VCaP (cell line): ENCODE results near the gene FZD7.

ENCODE experiments used
- H3K27ac ChIP-seq: fragments of 450-650 bp; 2 replicates; pipeline ENCODE4 v1.5.1; 2017
- TF ChIP-seq, protein P1 (sequence below): fragments of 450-650 bp; conservative IDR thresholded peaks from 2 replicates; pipeline ENCODE4 v1.5.1; 2017; ENCODE audit warnings: mild to moderate bottlenecking, moderate library complexity

The FZD7 gene

GRCh38 chr2:202069170-202070067 is 35.8 kb downstream of the FZD7 start:
- no peak overlapping the region for H3K27ac ChIP-seq
- TF ChIP-seq, protein P1, sequence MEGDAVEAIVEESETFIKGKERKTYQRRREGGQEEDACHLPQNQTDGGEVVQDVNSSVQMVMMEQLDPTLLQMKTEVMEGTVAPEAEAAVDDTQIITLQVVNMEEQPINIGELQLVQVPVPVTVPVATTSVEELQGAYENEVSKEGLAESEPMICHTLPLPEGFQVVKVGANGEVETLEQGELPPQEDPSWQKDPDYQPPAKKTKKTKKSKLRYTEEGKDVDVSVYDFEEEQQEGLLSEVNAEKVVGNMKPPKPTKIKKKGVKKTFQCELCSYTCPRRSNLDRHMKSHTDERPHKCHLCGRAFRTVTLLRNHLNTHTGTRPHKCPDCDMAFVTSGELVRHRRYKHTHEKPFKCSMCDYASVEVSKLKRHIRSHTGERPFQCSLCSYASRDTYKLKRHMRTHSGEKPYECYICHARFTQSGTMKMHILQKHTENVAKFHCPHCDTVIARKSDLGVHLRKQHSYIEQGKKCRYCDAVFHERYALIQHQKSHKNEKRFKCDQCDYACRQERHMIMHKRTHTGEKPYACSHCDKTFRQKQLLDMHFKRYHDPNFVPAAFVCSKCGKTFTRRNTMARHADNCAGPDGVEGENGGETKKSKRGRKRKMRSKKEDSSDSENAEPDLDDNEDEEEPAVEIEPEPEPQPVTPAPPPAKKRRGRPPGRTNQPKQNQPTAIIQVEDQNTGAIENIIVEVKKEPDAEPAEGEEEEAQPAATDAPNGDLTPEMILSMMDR: no peak

- no peak overlapping the region for H3K27ac ChIP-seq
- TF ChIP-seq, protein P1: no peak
Measured at GRCh38 chr2:202071107-202071506, 37.5 kb downstream of the FZD7 start.

DNA sequence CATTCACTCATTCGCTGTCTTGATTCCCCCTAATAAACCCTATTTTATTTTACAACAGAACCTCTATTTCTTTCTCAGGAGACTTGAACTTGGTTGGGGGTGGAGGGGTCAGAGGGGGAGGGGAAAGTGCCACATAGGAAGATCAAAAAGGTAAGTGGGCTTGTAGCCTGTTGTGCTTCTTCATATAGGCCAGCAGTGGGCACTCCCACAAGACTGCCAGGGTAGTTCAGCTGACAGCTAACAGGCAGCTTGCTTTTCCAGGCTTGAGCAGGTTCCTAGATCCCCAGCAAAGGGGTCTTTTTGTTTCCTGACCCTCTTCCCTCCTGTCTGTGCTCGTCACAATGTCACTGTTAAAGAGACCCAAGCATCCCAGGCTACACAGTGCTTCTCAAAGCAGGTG is 38.6 kb downstream of the FZD7 start:
- TF ChIP-seq, protein P1: peak; percentile 33; the same call in 1 of the 2 replicates
- H3K27ac ChIP-seq: no peak overlapping the region

DNA sequence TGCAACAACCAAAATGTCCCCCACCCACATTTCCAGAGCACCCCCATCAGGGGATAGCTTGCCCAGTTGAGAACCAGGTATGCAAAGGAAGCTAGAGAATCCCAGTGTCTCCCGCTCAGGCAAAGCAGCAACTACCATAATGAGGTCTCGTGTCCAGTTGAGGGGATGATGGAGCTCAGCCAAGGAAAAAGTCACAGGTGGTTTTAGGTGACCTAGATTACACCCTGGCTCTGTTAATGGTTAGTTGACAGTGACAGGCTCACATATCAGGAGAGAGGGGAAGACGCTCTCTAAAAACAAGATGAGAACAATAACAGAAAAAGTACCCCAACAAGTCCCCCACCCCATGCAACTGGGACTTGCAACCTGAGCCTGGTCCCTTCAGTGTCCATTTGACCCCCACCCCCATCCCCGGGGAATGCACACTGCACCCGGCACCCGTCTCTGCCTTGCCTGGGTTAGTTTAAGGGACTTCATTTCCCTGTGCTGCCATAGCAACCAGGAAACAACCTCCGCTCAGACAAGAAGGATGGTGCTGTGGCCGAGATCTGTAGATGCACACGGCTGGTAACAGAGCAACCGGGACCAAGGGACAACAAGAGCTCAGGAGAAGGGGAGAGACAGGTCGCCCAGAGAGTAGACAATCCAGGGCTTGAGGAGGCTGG is 39.2 kb downstream of the FZD7 start, which contains the start of gene KIAA2012:
KIAA2012 (plus strand) TSS at position 519 of the 665 bp plus-strand sequence. CDS start 373 bp downstream, outside the sequence.
- TF ChIP-seq, protein P1: no peak
- no peak within 1 kb of the TSS for H3K27ac ChIP-seq

- no peak overlapping the region for H3K27ac ChIP-seq
Measured at GRCh38 chr2:202074324-202074723, 40.7 kb downstream of the FZD7 start.

DNA sequence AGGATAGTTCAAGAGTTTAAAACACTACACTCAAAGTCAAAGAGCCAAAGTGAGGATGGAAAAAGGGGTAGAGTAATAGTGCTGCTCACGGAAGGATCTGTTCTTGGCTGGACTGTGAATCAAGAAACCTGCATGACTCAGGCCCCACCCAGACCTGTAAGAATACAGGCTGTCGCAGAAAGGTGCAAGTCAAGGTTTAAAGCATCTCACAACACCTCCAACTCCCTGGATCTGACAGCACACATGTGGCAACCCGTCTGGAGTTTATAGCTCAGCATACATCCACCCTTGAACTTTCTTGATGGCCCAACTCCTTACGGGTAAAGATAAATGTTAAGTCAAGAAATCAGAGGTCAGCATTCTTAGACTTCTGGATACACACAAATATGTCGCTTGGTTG is 45.7 kb downstream of the FZD7 start:
- H3K27ac ChIP-seq: no peak overlapping the region
- TF ChIP-seq, protein P1: no peak

More at GRCh38 chr2:202074324-202074723, 40.7 kb downstream of the FZD7 start:
- TF ChIP-seq, protein P1: no peak

DNA sequence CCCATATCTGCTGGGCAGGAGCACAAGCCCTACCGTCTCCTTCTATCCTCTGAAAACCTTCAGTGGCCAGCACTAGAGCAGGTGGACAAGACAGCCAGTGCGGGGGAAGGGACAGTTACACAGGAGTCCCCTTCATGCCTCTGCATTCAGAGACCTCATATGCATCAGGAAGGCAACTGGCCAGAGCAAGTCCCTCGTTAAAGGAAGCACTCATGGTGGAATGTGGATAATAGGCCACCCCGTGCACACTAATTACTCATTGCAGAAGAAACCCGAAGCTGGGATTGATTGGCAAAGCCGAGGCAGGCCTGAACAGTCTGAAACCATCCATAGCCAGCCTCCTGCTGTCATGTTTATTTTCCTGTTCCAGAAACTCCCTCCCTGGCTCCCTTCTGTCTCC is 50.6 kb downstream of the FZD7 start:
- H3K27ac ChIP-seq: no peak overlapping the region
- TF ChIP-seq, protein P1: no peak
